GM12865 (cell line): ENCODE data around the gene ACP7.
"Not testable (repeated sequence)": the region's sequence is repeated elsewhere in the genome, so short reads cannot be mapped to it uniquely, and the experiment has no call there.

Experiments used
- DNase-seq: peaks from one replicate; pipeline ENCODE4 v3.0.0; 2010; ENCODE audit warnings: low read depth
- H3K4me3 ChIP-seq: 2 replicates; pipeline ENCODE4 v1.5.1; 2011; ENCODE audit warnings: mild to moderate bottlenecking, low read depth, low read length, control low read depth
- TF ChIP-seq, protein P1 (sequence below): IDR thresholded peaks from 2 replicates; pipeline ENCODE4 v1.5.1; 2011; ENCODE audit warnings: low read length, control low read depth, low read depth, inconsistent platforms; ENCODE audit not compliant: insufficient read depth; ENCODE audit errors: missing control alignments

Gene ACP7

GRCh38 chr19:39059302-39059701 is 24.9 kb upstream of the ACP7 start:
- no peak overlapping the region for H3K4me3 ChIP-seq
- no peak for DNase-seq
- TF ChIP-seq, protein P1, sequence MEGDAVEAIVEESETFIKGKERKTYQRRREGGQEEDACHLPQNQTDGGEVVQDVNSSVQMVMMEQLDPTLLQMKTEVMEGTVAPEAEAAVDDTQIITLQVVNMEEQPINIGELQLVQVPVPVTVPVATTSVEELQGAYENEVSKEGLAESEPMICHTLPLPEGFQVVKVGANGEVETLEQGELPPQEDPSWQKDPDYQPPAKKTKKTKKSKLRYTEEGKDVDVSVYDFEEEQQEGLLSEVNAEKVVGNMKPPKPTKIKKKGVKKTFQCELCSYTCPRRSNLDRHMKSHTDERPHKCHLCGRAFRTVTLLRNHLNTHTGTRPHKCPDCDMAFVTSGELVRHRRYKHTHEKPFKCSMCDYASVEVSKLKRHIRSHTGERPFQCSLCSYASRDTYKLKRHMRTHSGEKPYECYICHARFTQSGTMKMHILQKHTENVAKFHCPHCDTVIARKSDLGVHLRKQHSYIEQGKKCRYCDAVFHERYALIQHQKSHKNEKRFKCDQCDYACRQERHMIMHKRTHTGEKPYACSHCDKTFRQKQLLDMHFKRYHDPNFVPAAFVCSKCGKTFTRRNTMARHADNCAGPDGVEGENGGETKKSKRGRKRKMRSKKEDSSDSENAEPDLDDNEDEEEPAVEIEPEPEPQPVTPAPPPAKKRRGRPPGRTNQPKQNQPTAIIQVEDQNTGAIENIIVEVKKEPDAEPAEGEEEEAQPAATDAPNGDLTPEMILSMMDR: no peak

DNA sequence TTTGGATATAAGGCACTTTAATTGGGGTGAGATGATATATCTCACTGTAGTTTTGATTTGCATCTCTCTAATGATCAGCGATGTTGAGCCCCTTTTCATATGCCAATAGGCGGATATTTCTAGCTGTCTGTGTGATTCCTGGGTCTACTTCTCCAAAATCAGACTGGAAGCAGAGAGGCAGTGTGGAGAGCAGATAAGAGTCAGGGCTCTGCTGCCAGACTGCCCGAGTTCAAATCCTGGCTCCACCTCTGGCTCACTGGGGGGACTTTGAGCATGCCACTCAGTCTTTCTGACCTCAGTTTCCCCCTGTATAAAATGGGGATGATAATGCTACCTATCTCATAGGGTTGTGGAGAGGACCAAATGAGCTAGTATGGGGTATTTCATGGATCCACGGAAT is 24.0 kb upstream of the ACP7 start:
- DNase-seq: no peak
- TF ChIP-seq, protein P1: no peak
- H3K4me3 ChIP-seq: no peak overlapping the region

DNA sequence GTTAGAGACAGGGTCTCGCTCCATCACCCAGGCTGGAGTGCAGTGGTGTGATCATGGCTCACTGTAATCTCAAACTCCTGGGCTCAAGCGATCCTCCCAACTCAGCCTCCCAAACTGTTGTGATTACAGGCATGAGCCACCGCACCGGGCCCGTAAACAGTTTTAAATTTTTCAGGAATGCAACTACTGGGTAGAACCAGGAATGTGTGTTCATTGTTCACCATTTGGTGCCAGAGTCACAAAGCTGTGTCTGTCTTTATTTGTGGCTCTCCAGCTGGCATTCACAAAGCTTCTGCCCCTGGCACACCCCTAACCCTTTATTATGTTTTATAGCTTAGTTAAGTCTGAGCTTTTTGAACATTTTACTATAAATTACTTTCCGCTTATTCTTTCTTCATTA is 19.8 kb upstream of the ACP7 start:
- H3K4me3 ChIP-seq: no peak overlapping the region
- DNase-seq: no peak
- TF ChIP-seq, protein P1: no peak

GRCh38 chr19:39065928-39066327 is 18.2 kb upstream of the ACP7 start:
- no peak overlapping the region for H3K4me3 ChIP-seq
- no peak for DNase-seq
- TF ChIP-seq, protein P1: no peak

GRCh38 chr19:39067104-39067503 is 17.1 kb upstream of the ACP7 start:
- DNase-seq: no peak

DNA sequence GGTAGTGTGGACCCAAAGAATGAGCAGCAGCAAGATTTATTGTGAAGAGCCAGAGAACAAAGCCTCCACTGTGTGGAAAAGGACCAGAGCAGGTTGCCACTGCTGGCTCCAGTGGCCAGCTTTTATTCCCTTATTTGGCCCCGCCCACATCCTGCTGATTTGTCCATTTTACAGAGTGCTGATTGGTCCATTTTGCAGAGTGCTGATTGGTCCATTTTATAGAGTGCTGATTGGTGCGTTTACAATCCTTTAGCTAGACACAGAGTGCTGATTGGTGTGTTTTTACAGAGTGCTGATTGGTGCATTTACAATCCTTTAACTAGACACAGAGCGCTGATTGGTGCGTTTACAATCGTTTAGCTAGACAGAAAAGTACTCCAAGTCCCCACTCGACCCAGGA is 15.9 kb upstream of the ACP7 start:
- not testable (repeated sequence) for DNase-seq, H3K4me3 ChIP-seq

More at GRCh38 chr19:39067104-39067503, 17.1 kb upstream of the ACP7 start:
- H3K4me3 ChIP-seq: no peak overlapping the region
- TF ChIP-seq, protein P1: no peak

- DNase-seq: no peak
- TF ChIP-seq, protein P1: no peak
- H3K4me3 ChIP-seq: no peak overlapping the region
Observed at GRCh38 chr19:39070888-39071287, 13.3 kb upstream of the ACP7 start.
